A549 (cell line): ENCODE results near the gene FBN2. TPM values are rescaled to one million over a fixed set of nuclear protein-coding genes. Genes with fewer than 3 reads are reported as not detected.

Experiments
- ATAC-seq, 2 experiments: fragments of 200-7000 bp in 1 of 2; fragments of >200 bp in 1 of 2; cut with Nextera tagmentation in 1 of 2; cut with Tn5 transposase in 1 of 2; 3 replicates each; pipeline versions ENCODE4 v1.8.0 to v1.9.1; 2018 to 2020; ENCODE audit warnings: mild to moderate bottlenecking in 1 of 2, moderate library complexity in 1 of 2
- CTCF ChIA-PET: fragments of 300-600 bp; sonication (Branson Sonifier 250); formaldehyde crosslinking; extraction: SDS; loops from one replicate; lab custom pipeline; 2021; ENCODE audit warnings: antibody characterized with exemption, inconsistent platforms; lab: Yijun Ruan, JAX
- POLR2A ChIA-PET: fragments of 350-600 bp; formaldehyde crosslinking; extraction: SDS; loops from one replicate; lab custom pipeline; 2021; ENCODE audit warnings: antibody characterized with exemption, inconsistent platforms; lab: Yijun Ruan, JAX
- DNase-seq, 2 experiments: peaks; one replicate each; pipeline versions ENCODE4 v3.0.0 to v3.0.0-alpha.2; 2011 to 2016; ENCODE audit warnings: low read depth in 1 of 2, low spot score in 1 of 2
- FAIRE-seq: peaks from 2 replicates; lab custom pipeline; 2011; peaks lifted over from hg19 to GRCh38; lab: Jason Lieb, UNC
- H3K27ac ChIP-seq, 2 experiments: fragments of >200 bp; sonication (Bioruptor Twin); formaldehyde crosslinking; 3 replicates each; pipeline ENCODE4 v1.5.1; 2016 to 2017
- H3K4me1 ChIP-seq: fragments of >200 bp; sonication (Bioruptor Twin); formaldehyde crosslinking; 3 replicates; pipeline ENCODE4 v1.6.1; 2016
- H3K4me2 ChIP-seq: fragments of >200 bp; sonication (Bioruptor Twin); formaldehyde crosslinking; 3 replicates; pipeline ENCODE4 v1.6.1; 2016
- H3K4me3 ChIP-seq: fragments of >200 bp; sonication (Bioruptor Twin); formaldehyde crosslinking; 3 replicates; pipeline ENCODE4 v1.5.1; 2016
- H3K9me3 ChIP-seq: fragments of >200 bp; sonication (Bioruptor Twin); formaldehyde crosslinking; 3 replicates; pipeline ENCODE4 v1.6.1; 2016
- ATOH8 ChIP-seq: fragments of 250-450 bp; sonication (Bioruptor Pico); IDR thresholded peaks from 2 replicates; pipeline ENCODE4 v1.5.0; 2020; ENCODE audit warnings: low read depth, mild to moderate bottlenecking, moderate library complexity
- CEBPB ChIP-seq, 2 experiments: fragments of >200 bp in 1 of 2; sonication (Bioruptor Twin) in 1 of 2; formaldehyde crosslinking in 1 of 2; IDR thresholded peaks; 2 replicates each; pipeline ENCODE4 v1.6.1; 2012 to 2016
- CHD2 ChIP-seq: fragments of 150-350 bp; IDR thresholded peaks from 2 replicates; pipeline ENCODE4 v1.6.1; 2014; ENCODE audit warnings: low read length; ENCODE audit not compliant: partially characterized antibody
- CHD4 ChIP-seq: fragments of 200-600 bp; sonication (generic); IDR thresholded peaks from 2 replicates; pipeline ENCODE4 v1.6.1; 2016; ENCODE audit warnings: antibody characterized with exemption, mild to moderate bottlenecking, borderline replicate concordance
- E2F6 ChIP-seq: IDR thresholded peaks from 2 replicates; pipeline ENCODE4 v1.6.1; 2012; ENCODE audit warnings: low read depth, borderline replicate concordance
- EHF ChIP-seq: fragments of 250-450 bp; sonication (Bioruptor Pico); IDR thresholded peaks from 2 replicates; pipeline ENCODE4 v1.5.0; 2020; ENCODE audit warnings: mild to moderate bottlenecking
- ELK1 ChIP-seq: fragments of 150-350 bp; IDR thresholded peaks from 2 replicates; pipeline ENCODE4 v1.6.1; 2014; ENCODE audit warnings: low read depth, mild to moderate bottlenecking, low read length
- EP300 ChIP-seq, 2 experiments: fragments of >200 bp; sonication (Bioruptor Twin); formaldehyde crosslinking; IDR thresholded peaks; 2 replicates in 1 of 2; 3 replicates in 1 of 2; pipeline ENCODE4 v1.6.1; 2016 to 2017
- FOSL2 ChIP-seq, 2 experiments: fragments of 450-650 bp in 1 of 2; fragments of >200 bp in 1 of 2; sonication (Bioruptor Twin) in 1 of 2; formaldehyde crosslinking; IDR thresholded peaks; 2 replicates each; pipeline versions ENCODE4 v1.5.0 to v1.6.1; 2016 to 2020; ENCODE audit warnings: mild to moderate bottlenecking in 1 of 2, moderate library complexity in 1 of 2
- HDAC2 ChIP-seq: fragments of 200-600 bp; sonication (generic); IDR thresholded peaks from 2 replicates; pipeline ENCODE4 v1.6.1; 2016
- HES2 ChIP-seq: fragments of >200 bp; sonication (Bioruptor Twin); formaldehyde crosslinking; IDR thresholded peaks from 2 replicates; pipeline ENCODE4 v1.6.1; 2016
- HOXB13 ChIP-seq: fragments of 250-450 bp; sonication (Bioruptor Pico); IDR thresholded peaks from 2 replicates; pipeline ENCODE4 v1.5.0; 2020; ENCODE audit warnings: low read depth, mild to moderate bottlenecking, moderate library complexity
- KDM1A ChIP-seq: fragments of 200-600 bp; sonication (generic); IDR thresholded peaks from 2 replicates; pipeline ENCODE4 v1.6.1; 2016; ENCODE audit warnings: low read depth, mild to moderate bottlenecking
- MYC ChIP-seq: IDR thresholded peaks from 2 replicates; pipeline ENCODE4 v1.6.1; 2012; ENCODE audit warnings: mild to moderate bottlenecking, inconsistent platforms, low read length, improper control_type of control experiment, borderline replicate concordance
- NPAS2 ChIP-seq: fragments of 250-450 bp; sonication (Bioruptor Pico); IDR thresholded peaks from 2 replicates; pipeline ENCODE4 v1.8.0; 2022; ENCODE audit warnings: mild to moderate bottlenecking, moderate library complexity, borderline replicate concordance
- NR3C1 ChIP-seq: fragments of >200 bp; sonication (Bioruptor Twin); formaldehyde crosslinking; IDR thresholded peaks from 3 replicates; pipeline ENCODE4 v1.6.1; 2017
- POLR2A ChIP-seq: IDR thresholded peaks from 2 replicates; pipeline ENCODE4 v1.6.1; 2012; ENCODE audit warnings: mild to moderate bottlenecking, low read length
- POLR2AphosphoS2 ChIP-seq: conservative IDR thresholded peaks from 2 replicates; pipeline ENCODE4 v1.6.1; 2012; ENCODE audit warnings: low read length, improper control_type of control experiment, inconsistent platforms
- RCOR1 ChIP-seq: fragments of 150-350 bp; IDR thresholded peaks from 2 replicates; pipeline ENCODE4 v1.6.1; 2014; ENCODE audit warnings: antibody characterized with exemption, low read length, low read depth
- RFX5 ChIP-seq: fragments of 450-650 bp; IDR thresholded peaks from 2 replicates; pipeline ENCODE4 v1.7.1; 2014; ENCODE audit warnings: antibody characterized with exemption, mild to moderate bottlenecking, moderate library complexity
- TP53 ChIP-seq: fragments of 250-450 bp; sonication (Bioruptor Pico); IDR thresholded peaks from 2 replicates; pipeline ENCODE4 v1.5.0; 2021; ENCODE audit warnings: mild to moderate bottlenecking, moderate library complexity
- ZFP36 ChIP-seq: fragments of 450-650 bp; IDR thresholded peaks from 2 replicates; pipeline ENCODE4 v1.6.1; 2014; ENCODE audit warnings: borderline replicate concordance; ENCODE audit not compliant: partially characterized antibody
- ZNF302 ChIP-seq: fragments of 250-450 bp; sonication (Bioruptor Pico); IDR thresholded peaks from 2 replicates; pipeline ENCODE4 v1.9.0; 2021; ENCODE audit warnings: inconsistent platforms, mild to moderate bottlenecking, moderate library complexity
- ZSCAN20 ChIP-seq: fragments of 250-450 bp; sonication (Bioruptor Pico); IDR thresholded peaks from 2 replicates; pipeline ENCODE4 v1.8.0; 2022; ENCODE audit warnings: mild to moderate bottlenecking, moderate library complexity
- WGBS: methylation state at CpG from one replicate; pipeline ENCODE4 v1.1.6; 2017; ENCODE audit errors: missing lambda C conversion rate; 5-methylcytosine and 5-hydroxymethylcytosine counted together
- polyA plus RNA-seq, 4 experiments: library from polyadenylated mRNA; depleted of rRNA in 3 of 4; stranded (reverse); fragments of >200 nt; fragmentation: RNase III in 1 of 4; extraction: RNeasy Plus Mini Kit Qiagen cat#74134 plus additional on column Dnase treatment in 1 of 4; gene quantifications; 2 replicates in 3 of 4; 3 replicates in 1 of 4; pipeline ENCODE4 v1.2.3, GENCODE V29; 2011 to 2017

The FBN2 gene
- polyA plus RNA-seq, 2 of the 4 experiments (the other 2 are of a cell fraction): 22.2 to 22.7 TPM

- 83% methylated on average over 3 of the region's 3 CpGs for WGBS
- no peak overlapping the region for H3K4me3 ChIP-seq
- no peak overlapping the region for H3K4me2 ChIP-seq
- TF ChIP-seq ZSCAN20 (CRISPR knock-in tag) (no peak), EP300 (IDR thresholded peaks at IDR 0.05) (no peak), E2F6 (no peak)
- POLR2A ChIA-PET: no interaction called here
- no peak for DNase-seq
- no peak overlapping the region for H3K27ac ChIP-seq
- CTCF ChIA-PET: no interaction called here
- no peak for FAIRE-seq
- no peaks in the 10 kb centered on the region for H3K9me3 ChIP-seq
- H3K4me1 ChIP-seq: no peaks in the 10 kb centered on the region
- ATAC-seq: no peak
Measured at GRCh38 chr5:128339585-128339984, 198.5 kb downstream of the FBN2 start.

- TF ChIP-seq EHF (CRISPR knock-in tag) (no peak), ZFP36 (no peak), HOXB13 (no peak), FOSL2 (IDR thresholded peaks at IDR 0.05) (no peak), FOSL2 (CRISPR knock-in tag; IDR thresholded peaks at IDR 0.05) (no peak), POLR2A (no peak), ATOH8 (CRISPR knock-in tag) (no peak), CEBPB (IDR thresholded peaks at IDR 0.05) (no peak), MYC (no peak), RCOR1 (no peak), ZNF302 (CRISPR knock-in tag) (no peak)
- Histone ChIP-seq H3K4me2 (no peak overlapping the region), H3K4me3 (no peak overlapping the region), H3K9me3 (no peaks in the 10 kb centered on the region), H3K27ac (no peak overlapping the region), H3K4me1 (no peaks in the 10 kb centered on the region)
- WGBS: 90% methylated on average over 12 of the region's 12 CpGs
- FAIRE-seq (no peak), ATAC-seq (no peak), DNase-seq (no peak)
- ChIA-PET CTCF (no interaction called here), POLR2A (no interaction called here)
Measured at GRCh38 chr5:128338649-128339048, 199.4 kb downstream of the FBN2 start.

GRCh38 chr5:128335339-128335738 lies 202.7 kb downstream of the FBN2 start:
- POLR2A ChIA-PET: no interaction called here
- CTCF ChIA-PET: no interaction called here
- TF ChIP-seq HDAC2 (no peak), RCOR1 (no peak), HES2 (no peak), POLR2AphosphoS2 (no peak), ZFP36 (no peak), TP53 (CRISPR knock-in tag) (no peak), NPAS2 (no peak), CHD4 (no peak), ZSCAN20 (CRISPR knock-in tag) (no peak), ELK1 (no peak), HOXB13 (no peak), KDM1A (no peak), NR3C1 (no peak), CHD2 (no peak), CEBPB (IDR thresholded peaks at IDR 0.05) (no peak), RFX5 (no peak)
- 76% methylated on average over 3 of the region's 3 CpGs for WGBS
- no peak overlapping the region for H3K27ac ChIP-seq
- ATAC-seq: no peak
- no peaks in the 10 kb centered on the region for H3K4me1 ChIP-seq
- no peak for FAIRE-seq
- H3K4me2 ChIP-seq: no peak overlapping the region
- DNase-seq: no peak
- no peak overlapping the region for H3K4me3 ChIP-seq
- no peaks in the 10 kb centered on the region for H3K9me3 ChIP-seq
